H1 (cell line): Measurements from ENCODE around the gene CDK5RAP3. TPM values are rescaled to one million over a fixed set of nuclear protein-coding genes. Genes with fewer than 3 reads are reported as not detected.

Experiments
- ATF2 ChIP-seq: IDR thresholded peaks from 2 replicates; pipeline ENCODE4 v1.6.1; 2012; ENCODE audit warnings: low read length, inconsistent platforms
- BACH1 ChIP-seq: IDR thresholded peaks from 2 replicates; pipeline ENCODE4 v1.6.1; 2012; ENCODE audit warnings: low read length, improper control_type of control experiment
- CBX5 ChIP-seq: fragments of 300-800, 300-1000 bp; sonication (generic); IDR thresholded peaks from 2 replicates; pipeline ENCODE4 v1.7.1; 2016; ENCODE audit warnings: antibody characterized with exemption, low read length, low read depth
- CBX8 ChIP-seq: fragments of 300-800, 300-1000 bp; sonication (generic); IDR thresholded peaks from 2 replicates; pipeline ENCODE4 v1.7.1; 2016; ENCODE audit warnings: low read depth, low read length, borderline replicate concordance
- CEBPB ChIP-seq: IDR thresholded peaks from 2 replicates; pipeline ENCODE4 v1.6.1; 2012; ENCODE audit warnings: low read depth, low read length
- CTBP2 ChIP-seq: IDR thresholded peaks from 2 replicates; pipeline ENCODE4 v1.7.0; 2011; ENCODE audit warnings: borderline replicate concordance, mild to moderate bottlenecking, moderate library complexity, mixed read lengths, low read length; ENCODE audit not compliant: insufficient read depth, insufficient read length
- EGR1 ChIP-seq: IDR thresholded peaks from 2 replicates; pipeline ENCODE4 v1.6.1; 2011; ENCODE audit warnings: low read depth, low read length, borderline replicate concordance
- EP300 ChIP-seq, 2 experiments: IDR thresholded peaks; 1 replicate in 1 of 2; 2 replicates in 1 of 2; pipeline ENCODE4 v1.6.1; 2011 to 2012; ENCODE audit warnings: low read depth in 2 of 2, low read length in 2 of 2, mild to moderate bottlenecking in 2 of 2, borderline replicate concordance in 1 of 2, inconsistent platforms in 1 of 2, moderate library complexity in 1 of 2
- FOSL1 ChIP-seq: IDR thresholded peaks from 2 replicates; pipeline ENCODE4 v1.6.1; 2011; ENCODE audit warnings: mild to moderate bottlenecking, low read depth, low read length, moderate library complexity; ENCODE audit not compliant: insufficient read depth
- GABPA ChIP-seq: IDR thresholded peaks from 2 replicates; pipeline ENCODE4 v1.6.1; 2011; ENCODE audit warnings: mild to moderate bottlenecking, low read length, moderate library complexity, borderline replicate concordance; ENCODE audit not compliant: insufficient read depth
- GTF2F1 ChIP-seq: IDR thresholded peaks from 2 replicates; pipeline ENCODE4 v1.6.1; 2012; ENCODE audit warnings: low read depth, low read length, improper control_type of control experiment, borderline replicate concordance
- KDM5A ChIP-seq: fragments of 200-600 bp; IDR thresholded peaks from 2 replicates; pipeline ENCODE4 v1.7.1; 2012; ENCODE audit warnings: mild to moderate bottlenecking, low read length, inconsistent platforms, mixed read lengths
- MAX ChIP-seq: IDR thresholded peaks from 2 replicates; pipeline ENCODE4 v1.6.1; 2012; ENCODE audit warnings: inconsistent platforms
- NRF1 ChIP-seq: IDR thresholded peaks from 2 replicates; pipeline ENCODE4 v1.6.1; 2011; ENCODE audit warnings: mild to moderate bottlenecking, low read depth, low read length, improper control_type of control experiment
- PHF8 ChIP-seq: fragments of 200-600 bp; sonication (generic); conservative IDR thresholded peaks from 2 replicates; pipeline ENCODE4 v1.7.1; 2012; ENCODE audit warnings: low read depth, mild to moderate bottlenecking, inconsistent platforms, low read length, moderate library complexity
- POLR2A ChIP-seq, 2 experiments: IDR thresholded peaks; 1 replicate in 1 of 2; 2 replicates in 1 of 2; pipeline ENCODE4 v1.6.1; 2011; ENCODE audit warnings: low read depth in 2 of 2, low read length in 2 of 2, mild to moderate bottlenecking in 2 of 2; ENCODE audit errors: control extremely low read depth in 1 of 2
- POLR2AphosphoS5 ChIP-seq: IDR thresholded peaks from 2 replicates; pipeline ENCODE4 v1.6.1; 2011; ENCODE audit warnings: low read depth, low read length
- RFX5 ChIP-seq: IDR thresholded peaks from 2 replicates; pipeline ENCODE4 v1.6.1; 2011; ENCODE audit warnings: low read depth, low read length, improper control_type of control experiment, borderline replicate concordance
- SIN3A ChIP-seq, 2 experiments: IDR thresholded peaks in 1 of 2; conservative IDR thresholded peaks in 1 of 2; 2 replicates each; pipeline ENCODE4 v1.6.1; 2011 to 2012; ENCODE audit warnings: low read length in 2 of 2, improper control_type of control experiment in 1 of 2, low read depth in 1 of 2, mild to moderate bottlenecking in 1 of 2
- SRF ChIP-seq: IDR thresholded peaks from 2 replicates; pipeline ENCODE4 v1.6.1; 2011; ENCODE audit warnings: mild to moderate bottlenecking, low read depth, low read length, moderate library complexity
- SUZ12 ChIP-seq: fragments of 200-600 bp; sonication (generic); IDR thresholded peaks from 2 replicates; pipeline ENCODE4 v1.6.1; 2012; ENCODE audit warnings: mild to moderate bottlenecking, inconsistent platforms, low read length, moderate library complexity, mixed read lengths
- TAF1 ChIP-seq: IDR thresholded peaks from 2 replicates; pipeline ENCODE4 v1.6.1; 2011; ENCODE audit warnings: mild to moderate bottlenecking, low read depth, low read length
- USF2 ChIP-seq: IDR thresholded peaks from 2 replicates; pipeline ENCODE4 v1.6.1; 2011; ENCODE audit warnings: low read length, improper control_type of control experiment
- polyA plus RNA-seq, 7 experiments: library from polyadenylated mRNA; depleted of rRNA in 3 of 7; stranded (reverse) in 5 of 7; unstranded in 2 of 7; fragments of >200 nt in 5 of 7; fragments of 200-250 nt in 2 of 7; gene quantifications; 1 replicate in 5 of 7; 2 replicates in 1 of 7; 4 replicates in 1 of 7; pipeline versions ENCODE4 v1.2.1 to v1.2.3, GENCODE V29; 2011 to 2013; ENCODE audit warnings: missing spikeins in 2 of 7, mixed read lengths in 2 of 7
- total RNA-seq: library from RNA; stranded (reverse); fragmentation: NEBNext Ultra II Directional; extraction: Animal tissue kit (Norgen Biotek cat#: 25700); gene quantifications from 2 replicates; pipeline ENCODE4 v1.2.1, GENCODE V29; 2021

Gene CDK5RAP3
- total and polyA plus RNA-seq, 2 of the 8 experiments (the other 6 are each of a cell fraction or from before 2014, with no cell fraction given), result 88.2 to 93.2 TPM

- TF ChIP-seq CBX5, result no peak
- TF ChIP-seq CEBPB, result no peak
- TF ChIP-seq CTBP2, result no peak
- no peak for TF ChIP-seq CBX8
- TF ChIP-seq SRF, result no peak
- TF ChIP-seq PHF8, result no peak
- TF ChIP-seq EP300 (IDR thresholded peaks at IDR 0.05; ENCODE audit: borderline replicate concordance in 1 of 2, low read depth in 2 of 2, low read length in 2 of 2), result no peak
- no peak for TF ChIP-seq POLR2A (IDR thresholded peaks at IDR 0.05; ENCODE audit: control extremely low read depth in 1 of 2, low read depth in 2 of 2, low read length in 2 of 2)
- no peak for TF ChIP-seq POLR2AphosphoS5
- TF ChIP-seq SUZ12, result no peak
- no peak for TF ChIP-seq KDM5A
- TF ChIP-seq ATF2, result no peak
- no peak for TF ChIP-seq NRF1
- no peak for TF ChIP-seq FOSL1
- no peak for TF ChIP-seq GABPA
- TF ChIP-seq SIN3A (conservative IDR thresholded peaks at IDR 0.05 in 1 of 2, IDR thresholded peaks at IDR 0.05 in 1 of 2; ENCODE audit: low read depth in 1 of 2, low read length in 2 of 2), result peak in 1 of 2 experiments; percentile 65; a peak in 1 of 4 replicates
- no peak for TF ChIP-seq GTF2F1
- no peak for TF ChIP-seq MAX
- TF ChIP-seq EGR1, result no peak
- TF ChIP-seq TAF1, result no peak
- TF ChIP-seq USF2, result peak; percentile 57; the same call in 1 of the 2 replicates
- TF ChIP-seq BACH1, result no peak
- no peak for TF ChIP-seq RFX5
Observed at GRCh38 chr17:47946929-47947397, 23.9 kb upstream of the CDK5RAP3 start (continued).
